ENCODE results near the gene INTS3. TPM values are rescaled to one million over a fixed set of nuclear protein-coding genes. Genes with fewer than 3 reads are reported as not detected.

INTS3 gene
- total RNA-seq (ENCODE audit: low replicate concordance), result 17.9 and 23.9 TPM in 2 replicates

GRCh38 chr1:153727463-153728304, at the start of gene INTS3:
TSS of gene INTS3 (plus strand) at chr1:153728050. CDS start at chr1:153728635, 585 bp downstream.

GRCh38 chr1:153678519-153679336, 49.1 kb upstream of the INTS3 start, which contains the start of gene NPR1:
TSS of gene NPR1 (plus strand) at chr1:153678688. CDS start at chr1:153679109, 421 bp downstream.

GRCh38 chr1:153774780-153775457, 47.1 kb downstream of the INTS3 start, which contains the start of gene SLC27A3:
TSS of gene SLC27A3 (plus strand) at chr1:153775407. CDS start at chr1:153775498, 91 bp downstream.

Other genes starting within 250 kb of the INTS3 start
- 1,802 and 2,597 TPM in 2 replicates for gene S100A6, start 192.1 kb upstream of the INTS3 start, total RNA-seq (ENCODE audit: low replicate concordance)
- gene S100A5, start 187.1 kb upstream of the INTS3 start, total RNA-seq (ENCODE audit: low replicate concordance), result not detected in 2 replicates
- gene S100A4, start 182.2 kb upstream of the INTS3 start, total RNA-seq (ENCODE audit: low replicate concordance), result 109 and 280 TPM in 2 replicates
- gene S100A3, start 178.8 kb upstream of the INTS3 start, total RNA-seq (ENCODE audit: low replicate concordance), result 5.0 and 7.3 TPM in 2 replicates
- gene S100A2, start 162.2 kb upstream of the INTS3 start, total RNA-seq (ENCODE audit: low replicate concordance), result 1.1 and 3.5 TPM in 2 replicates
- 98.3 and 375 TPM in 2 replicates for gene S100A16, start 114.9 kb upstream of the INTS3 start, total RNA-seq (ENCODE audit: low replicate concordance)
- 0.12 and 0.30 TPM in 2 replicates for gene S100A14, start 111.7 kb upstream of the INTS3 start, total RNA-seq (ENCODE audit: low replicate concordance)
- 168 and 173 TPM in 2 replicates for gene S100A13, start 100.5 kb upstream of the INTS3 start, total RNA-seq (ENCODE audit: low replicate concordance)
- gene S100A1, start 99.6 kb upstream of the INTS3 start, total RNA-seq (ENCODE audit: low replicate concordance), result 0.23 TPM in 1 of 2 replicates, not detected in the other
- 22.7 and 27.4 TPM in 2 replicates for gene CHTOP, start 94.0 kb upstream of the INTS3 start, total RNA-seq (ENCODE audit: low replicate concordance)
- gene SNAPIN, start 69.3 kb upstream of the INTS3 start, total RNA-seq (ENCODE audit: low replicate concordance), result 26.4 and 55.4 TPM in 2 replicates
- gene ILF2, start 57.1 kb upstream of the INTS3 start, total RNA-seq (ENCODE audit: low replicate concordance), result 126 and 196 TPM in 2 replicates
- gene NPR1, start 49.4 kb upstream of the INTS3 start, total RNA-seq (ENCODE audit: low replicate concordance), result 0.08 and 19.8 TPM in 2 replicates
- 4.4 and 38.0 TPM in 2 replicates for gene SLC27A3, start 47.4 kb downstream of the INTS3 start, total RNA-seq (ENCODE audit: low replicate concordance)
- 2.6 and 2.7 TPM in 2 replicates for gene GATAD2B, start 194.9 kb downstream of the INTS3 start, total RNA-seq (ENCODE audit: low replicate concordance)
- 7.9 and 10.2 TPM in 2 replicates for gene DENND4B, start 218.7 kb downstream of the INTS3 start, total RNA-seq (ENCODE audit: low replicate concordance)
- 2.1 and 2.6 TPM in 2 replicates for gene CRTC2, start 230.6 kb downstream of the INTS3 start, total RNA-seq (ENCODE audit: low replicate concordance)
- gene SLC39A1, start 235.5 kb downstream of the INTS3 start, total RNA-seq (ENCODE audit: low replicate concordance), result 60.8 and 104 TPM in 2 replicates
- gene CREB3L4, start 239.9 kb downstream of the INTS3 start, total RNA-seq (ENCODE audit: low replicate concordance), result 4.6 and 6.1 TPM in 2 replicates
- gene JTB, start 249.6 kb downstream of the INTS3 start, total RNA-seq (ENCODE audit: low replicate concordance), result 54.3 and 122 TPM in 2 replicates